ENCODE measurements around the gene SYNE1.
A peak's percentile ranks its signal among the peaks of the same experiment; 100 is the strongest.

Gene SYNE1

DNA sequence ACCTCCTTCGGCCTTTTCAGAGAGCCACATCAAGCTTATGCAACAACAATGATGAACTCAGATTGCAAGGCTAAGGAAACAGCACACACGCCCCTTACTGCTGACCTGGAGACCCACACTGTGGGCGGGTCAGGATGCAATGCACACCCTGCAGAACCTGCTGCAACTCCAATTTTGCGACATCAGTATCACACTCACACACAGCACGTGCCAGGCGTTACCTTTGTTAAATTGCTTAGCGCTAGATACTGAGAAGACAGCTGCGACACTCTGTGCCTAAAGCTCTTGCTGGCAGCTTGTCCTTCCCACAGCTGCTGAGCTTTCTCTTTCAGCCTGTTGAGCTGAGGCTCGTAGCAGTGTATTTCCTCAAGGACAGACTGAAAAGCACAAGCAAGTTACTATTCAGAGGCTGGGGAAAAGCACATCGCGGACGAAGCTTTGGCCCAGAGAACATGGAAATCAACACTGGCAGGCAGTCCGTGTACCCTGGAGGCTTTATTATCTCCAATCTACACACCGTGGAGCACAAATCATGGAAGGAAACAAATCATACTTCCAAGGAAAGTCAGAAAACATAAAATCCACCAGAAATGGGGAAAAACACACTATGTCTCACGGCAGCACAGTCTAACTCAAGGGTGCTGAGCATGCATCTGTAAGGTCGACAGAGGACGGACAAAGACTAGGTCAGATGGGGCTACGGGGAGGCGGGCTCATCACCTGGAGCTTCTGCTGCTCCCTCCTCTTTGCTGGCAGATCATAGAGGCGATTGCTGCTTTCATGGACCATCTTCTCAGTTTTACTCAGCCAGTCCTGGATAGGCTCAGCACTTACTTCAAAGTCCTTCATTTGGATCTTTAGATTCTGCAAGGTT, 268.2 kb downstream of the SYNE1 start:
- Mint-ChIP-seq H3K9me3 (no peaks in the 10 kb centered on the region), H3K4me3 (no peak overlapping the region), H3K4me1 (no peaks in the 10 kb centered on the region), H3K27ac (no peak overlapping the region), H3K27me3 (peaks cover 7% of the 10 kb centered on the region)
- DNase-seq (no peak), ATAC-seq (no peak)

DNA sequence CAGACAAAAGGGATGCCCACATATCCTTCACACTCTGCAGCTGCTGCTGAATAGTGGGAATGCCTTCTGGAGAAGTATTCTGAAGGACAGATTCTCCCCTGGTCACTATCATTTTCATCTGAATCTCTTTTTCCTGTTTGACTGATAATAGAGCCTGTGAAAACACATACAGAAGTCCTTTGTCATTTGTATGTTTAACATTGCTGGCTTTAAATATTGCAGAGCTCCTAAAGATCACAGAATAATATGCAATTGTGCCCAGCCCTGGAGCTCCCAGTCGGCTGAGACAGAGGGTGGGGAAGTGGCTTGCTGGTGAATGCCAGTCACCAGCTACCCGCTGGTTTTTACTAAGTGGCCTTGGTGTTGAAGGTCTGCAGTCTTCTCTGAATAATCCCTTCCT, 272.3 kb downstream of the SYNE1 start:
- DNase-seq (no peak), ATAC-seq (no peak)
- Mint-ChIP-seq H3K4me3 (no peak overlapping the region), H3K4me1 (no peaks in the 10 kb centered on the region), H3K9me3 (no peaks in the 10 kb centered on the region), H3K27me3 (peaks cover 7% of the 10 kb centered on the region), H3K27ac (no peak overlapping the region)

DNA sequence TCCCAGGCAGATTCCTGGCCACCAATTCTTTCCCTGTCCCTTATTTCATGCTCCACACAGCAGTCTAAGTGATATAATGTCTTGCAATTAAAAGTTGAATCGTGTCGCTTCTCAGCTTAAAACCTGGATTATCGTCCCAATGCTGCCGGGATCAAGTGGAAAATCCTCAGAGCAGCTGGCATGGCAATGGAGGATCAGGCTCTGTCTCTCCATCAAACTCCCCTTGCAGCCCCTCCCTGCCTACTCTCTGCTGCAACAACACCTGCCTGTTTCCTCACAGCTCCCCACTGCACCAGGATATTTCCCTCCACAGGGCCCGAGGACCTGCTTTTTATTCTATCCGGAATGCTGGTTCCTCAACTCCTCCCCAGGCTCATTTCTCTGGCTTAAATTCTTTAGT, 277.1 kb downstream of the SYNE1 start:
- Mint-ChIP-seq H3K27ac (no peak overlapping the region), H3K4me3 (no peak overlapping the region), H3K27me3 (no peaks in the 10 kb centered on the region), H3K4me1 (no peaks in the 10 kb centered on the region), H3K9me3 (no peaks in the 10 kb centered on the region)
- ATAC-seq (no peak), DNase-seq (no peak)

DNA sequence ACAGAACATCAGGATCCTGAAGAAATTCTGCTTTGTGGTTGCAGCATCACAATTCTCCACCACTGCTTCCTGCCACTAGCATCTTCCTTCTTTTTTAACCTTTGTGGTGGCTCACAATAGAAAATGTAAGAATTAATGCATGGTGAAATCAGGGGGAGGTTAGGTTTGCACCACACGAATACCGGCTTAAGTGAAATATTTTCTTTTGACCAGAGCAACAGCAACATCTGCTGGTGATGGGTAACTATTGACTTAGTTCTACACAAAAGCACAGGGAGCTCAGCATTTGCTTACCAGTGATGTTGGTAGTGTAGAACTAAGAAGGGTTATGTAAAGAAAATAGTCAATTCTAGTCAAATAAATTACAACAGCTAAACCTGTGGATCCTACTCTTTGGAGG, 280.5 kb downstream of the SYNE1 start:
- peak in 1 of 2 donors; percentile 5 for DNase-seq
- H3K4me3 Mint-ChIP-seq: no peak overlapping the region
- H3K27me3 Mint-ChIP-seq: no peaks in the 10 kb centered on the region
- peak; percentile 74 for ATAC-seq
- no peaks in the 10 kb centered on the region for H3K4me1 Mint-ChIP-seq
- no peaks in the 10 kb centered on the region for H3K9me3 Mint-ChIP-seq
- no peak overlapping the region for H3K27ac Mint-ChIP-seq

DNA sequence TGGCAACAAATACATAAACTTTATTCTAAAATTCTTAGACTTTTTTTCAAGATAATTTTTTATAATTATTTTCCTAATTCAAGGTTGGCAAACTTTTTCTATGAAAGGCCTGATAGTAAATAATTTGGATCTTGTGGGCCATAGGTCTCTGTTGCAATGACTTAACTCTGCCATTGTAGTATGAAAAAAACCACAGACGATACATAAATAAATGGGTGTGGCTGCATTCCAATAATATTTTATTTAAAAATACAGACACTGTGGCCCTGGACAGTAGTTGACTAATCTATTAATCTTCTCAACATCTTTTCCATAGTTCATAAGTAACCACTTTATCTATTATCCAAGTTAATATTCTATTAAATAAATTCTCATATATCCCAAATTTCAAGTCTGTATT, 281.1 kb downstream of the SYNE1 start:
- ATAC-seq: no peak
- Mint-ChIP-seq H3K27me3 (no peaks in the 10 kb centered on the region), H3K4me3 (no peak overlapping the region), H3K9me3 (no peaks in the 10 kb centered on the region), H3K4me1 (no peaks in the 10 kb centered on the region), H3K27ac (no peak overlapping the region)
- DNase-seq: no peak

DNA sequence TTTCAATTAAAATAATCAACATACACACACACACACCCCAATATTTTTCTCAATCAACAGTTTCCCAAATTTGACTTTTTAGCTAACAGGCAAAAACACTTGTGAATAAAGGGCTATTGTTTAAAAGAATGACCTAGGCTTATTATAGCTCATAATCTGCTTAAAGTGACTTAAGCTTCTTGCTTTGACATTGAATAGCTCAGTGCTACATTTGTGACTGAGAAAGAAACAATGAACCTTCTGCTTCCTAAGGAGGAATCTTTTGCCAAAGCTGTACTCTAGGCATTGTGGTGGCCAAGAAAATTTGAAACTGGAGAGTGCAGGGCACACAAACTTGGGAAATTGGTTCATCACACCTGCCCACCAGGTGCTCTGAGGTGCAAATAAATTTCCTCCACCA, 282.0 kb downstream of the SYNE1 start:
- Mint-ChIP-seq H3K27me3 (no peaks in the 10 kb centered on the region), H3K4me3 (no peak overlapping the region), H3K9me3 (no peaks in the 10 kb centered on the region), H3K27ac (no peak overlapping the region), H3K4me1 (no peaks in the 10 kb centered on the region)
- no peak for ATAC-seq
- no peak for DNase-seq

DNA sequence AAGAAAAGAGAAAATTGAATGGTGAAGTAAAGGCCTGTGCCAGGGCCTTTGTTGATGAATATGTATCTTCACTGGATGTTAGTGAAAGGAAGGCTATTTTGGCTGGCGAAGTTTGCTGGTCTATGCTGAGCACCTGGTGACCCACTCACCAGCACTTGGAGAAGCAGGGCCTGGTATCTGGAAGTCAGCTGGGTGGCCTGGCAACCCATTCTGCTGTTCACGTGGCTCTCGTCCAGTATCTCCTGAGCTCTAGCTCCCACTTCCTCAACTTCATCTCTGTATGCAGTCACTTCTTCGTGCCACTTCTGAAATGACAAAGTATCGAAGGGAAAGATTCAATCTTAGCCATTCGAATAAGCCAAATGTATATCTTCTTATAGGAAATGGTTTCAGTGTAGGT, 283.7 kb downstream of the SYNE1 start:
- Mint-ChIP-seq H3K4me3 (no peak overlapping the region), H3K9me3 (no peaks in the 10 kb centered on the region), H3K4me1 (no peaks in the 10 kb centered on the region), H3K27ac (no peak overlapping the region), H3K27me3 (no peaks in the 10 kb centered on the region)
- DNase-seq: no peak
- ATAC-seq: no peak

DNA sequence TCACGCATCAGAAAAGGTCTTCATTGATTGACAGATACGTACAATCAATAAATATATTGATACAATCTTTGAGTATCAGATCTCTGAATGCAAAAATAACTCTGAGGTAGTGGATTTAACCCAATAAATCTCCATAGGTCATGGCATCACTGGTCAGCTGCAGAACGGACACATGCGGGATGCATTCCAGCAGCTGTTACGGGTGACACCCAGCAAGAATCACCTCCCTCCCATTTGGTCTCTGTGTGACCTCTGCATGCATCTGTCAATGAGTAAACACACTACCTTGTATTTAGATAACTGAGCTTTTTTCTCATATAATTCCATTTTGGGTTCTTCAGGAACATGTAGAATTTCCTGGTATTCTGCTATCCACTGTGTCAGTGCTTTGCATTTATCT, 285.4 kb downstream of the SYNE1 start:
- Mint-ChIP-seq H3K27ac (no peak overlapping the region), H3K27me3 (no peaks in the 10 kb centered on the region), H3K4me3 (no peak overlapping the region), H3K9me3 (no peaks in the 10 kb centered on the region), H3K4me1 (no peaks in the 10 kb centered on the region)
- DNase-seq: no peak
- no peak for ATAC-seq

DNA sequence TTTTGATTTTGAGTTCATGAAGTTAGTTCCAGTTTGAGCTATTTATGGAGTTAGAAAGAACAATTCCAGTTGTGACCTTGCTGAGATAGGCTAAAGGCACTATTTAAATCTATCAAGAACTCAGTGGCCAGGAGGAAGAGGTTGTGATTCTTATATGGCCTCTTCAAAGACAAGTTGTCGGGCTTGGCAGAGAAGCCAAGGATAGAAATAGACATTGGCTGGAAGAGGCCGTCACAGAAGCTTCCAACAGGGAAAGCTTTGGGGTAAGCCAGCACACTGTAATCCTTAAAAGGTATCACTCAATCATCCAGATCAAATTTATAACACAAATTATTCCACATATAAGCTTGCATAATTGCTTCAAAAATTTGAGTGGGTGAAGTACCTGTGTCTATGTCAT, 286.1 kb downstream of the SYNE1 start:
- no peaks in the 10 kb centered on the region for H3K27me3 Mint-ChIP-seq
- H3K27ac Mint-ChIP-seq: no peak overlapping the region
- no peak for DNase-seq
- H3K4me1 Mint-ChIP-seq: no peaks in the 10 kb centered on the region
- ATAC-seq: no peak
- H3K4me3 Mint-ChIP-seq: no peak overlapping the region
- H3K9me3 Mint-ChIP-seq: no peaks in the 10 kb centered on the region

DNA sequence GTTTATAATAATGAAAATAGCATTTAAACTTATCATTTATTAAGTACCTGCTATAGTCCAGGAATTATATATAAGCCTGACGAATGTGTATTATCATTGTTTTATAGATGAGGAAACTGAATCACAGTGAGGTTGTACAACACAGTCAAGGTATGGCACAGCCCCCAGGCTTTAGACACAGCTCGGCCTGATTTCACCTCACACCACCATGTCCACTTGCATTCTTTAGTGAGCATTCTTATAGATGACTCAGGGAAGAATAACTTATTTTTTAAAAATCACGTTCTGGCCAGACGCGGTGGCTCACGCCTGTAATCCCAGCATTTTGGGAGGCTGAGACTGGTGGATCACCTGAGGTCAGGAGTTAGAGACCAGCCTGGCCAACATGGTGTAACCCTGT, 289.0 kb downstream of the SYNE1 start:
- Mint-ChIP-seq H3K27me3 (no peaks in the 10 kb centered on the region), H3K9me3 (no peaks in the 10 kb centered on the region), H3K27ac (no peak overlapping the region), H3K4me1 (no peaks in the 10 kb centered on the region), H3K4me3 (no peak overlapping the region)
- ATAC-seq (no peak), DNase-seq (no peak)

DNA sequence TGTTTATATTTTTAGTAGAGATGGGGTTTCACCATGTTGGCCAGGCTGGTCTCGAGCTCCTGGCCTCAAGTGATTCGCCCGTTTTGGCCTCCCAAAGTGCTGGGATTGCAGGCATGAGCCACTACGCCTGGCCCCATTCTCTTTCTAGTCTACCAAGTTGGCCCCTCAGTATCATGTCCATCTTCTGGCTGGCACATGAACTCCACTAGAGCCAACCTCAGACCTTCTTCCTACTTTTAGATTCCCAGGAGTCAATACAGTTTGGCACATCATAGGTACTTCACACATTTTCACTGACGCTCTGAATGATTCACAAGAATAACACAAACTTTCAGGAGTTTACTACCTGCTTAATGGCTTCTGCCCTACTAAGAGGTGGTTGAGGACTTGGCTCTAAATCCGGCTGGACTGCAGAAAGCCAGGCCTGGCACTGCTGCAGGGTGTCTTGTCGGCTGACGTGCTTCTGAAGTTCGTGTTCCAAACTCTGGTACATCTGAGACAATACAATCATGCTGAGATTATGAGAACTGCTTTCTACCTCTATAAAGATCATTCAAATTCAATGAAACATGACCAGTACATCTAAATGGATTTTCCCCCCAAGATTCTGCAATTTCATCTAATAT, 293.3 kb downstream of the SYNE1 start:
- Mint-ChIP-seq H3K27ac (peak overlapping the region in 1 of 2 donors; percentile 71), H3K27me3 (peaks cover 2% of the 10 kb centered on the region), H3K4me3 (no peak overlapping the region), H3K4me1 (peaks cover under 1% of the 10 kb centered on the region), H3K9me3 (no peaks in the 10 kb centered on the region)
- ATAC-seq (no peak), DNase-seq (no peak)

DNA sequence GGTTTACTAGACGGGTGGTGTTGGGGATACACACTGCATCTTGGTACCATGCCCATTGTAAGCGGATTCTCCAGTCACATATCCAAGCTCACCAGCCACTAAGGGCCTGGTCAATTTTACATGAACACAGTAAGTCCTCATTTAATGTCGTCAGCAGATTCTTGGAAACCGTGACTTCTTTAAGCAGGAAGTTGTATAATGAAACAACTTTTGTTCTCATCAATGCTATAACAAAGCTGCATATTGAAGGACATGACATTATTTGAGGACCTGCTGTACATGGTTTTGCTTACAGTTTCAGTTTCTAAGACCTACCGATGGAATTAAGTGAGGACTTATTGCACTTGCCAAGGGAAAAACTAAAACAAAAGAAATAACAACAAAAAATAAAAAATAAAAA, 295.6 kb downstream of the SYNE1 start:
- ATAC-seq (no peak), DNase-seq (no peak)
- no peaks in the 10 kb centered on the region for H3K9me3 Mint-ChIP-seq
- peaks cover 8% of the 10 kb centered on the region for H3K4me1 Mint-ChIP-seq
- H3K4me3 Mint-ChIP-seq: no peak overlapping the region
- H3K27me3 Mint-ChIP-seq: peaks cover 7% of the 10 kb centered on the region
- H3K27ac Mint-ChIP-seq: no peak overlapping the region

DNA sequence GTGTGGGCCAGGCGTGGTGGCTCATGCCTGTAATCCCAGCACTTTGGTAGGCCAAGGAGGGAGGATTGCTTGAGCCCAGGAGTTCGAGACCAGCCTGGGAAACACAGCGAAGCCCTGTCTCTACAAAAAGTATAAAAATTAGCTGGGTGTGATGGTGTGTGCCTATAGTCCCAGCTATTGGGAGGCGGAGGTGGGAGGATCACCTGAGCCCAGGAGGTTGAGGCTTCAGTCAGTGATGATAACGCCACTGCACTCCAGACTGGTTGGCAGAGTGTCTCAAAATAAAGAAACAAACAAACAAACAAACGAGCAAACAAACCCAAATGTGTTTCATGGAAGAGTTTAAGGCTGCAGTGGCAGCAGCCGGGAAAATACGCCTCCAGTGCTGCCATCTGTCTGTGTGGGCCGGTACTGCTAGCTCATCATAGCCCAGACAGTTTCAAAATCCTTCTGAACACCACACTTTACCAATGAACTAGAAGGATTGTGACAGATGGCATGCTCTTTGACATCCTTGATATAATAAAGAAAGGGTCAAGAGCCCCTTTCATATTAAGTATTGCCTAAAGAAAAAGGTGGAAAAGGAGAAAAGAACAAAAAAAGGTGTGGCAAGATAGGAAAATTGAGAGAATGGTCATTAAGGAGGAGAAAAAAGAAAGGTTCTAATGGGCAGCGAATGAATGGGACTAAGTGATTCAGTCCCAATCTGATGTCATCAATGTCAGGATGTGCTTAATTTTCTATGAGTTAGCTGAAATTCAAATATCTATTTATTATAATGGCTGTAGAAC, 298.6 kb downstream of the SYNE1 start:
- ATAC-seq: peak; percentile 71
- Mint-ChIP-seq H3K4me3 (no peak overlapping the region), H3K27ac (no peak overlapping the region), H3K9me3 (no peaks in the 10 kb centered on the region), H3K4me1 (peaks cover 8% of the 10 kb centered on the region), H3K27me3 (peaks cover 7% of the 10 kb centered on the region)
- DNase-seq: peak; percentile 32 to 36

DNA sequence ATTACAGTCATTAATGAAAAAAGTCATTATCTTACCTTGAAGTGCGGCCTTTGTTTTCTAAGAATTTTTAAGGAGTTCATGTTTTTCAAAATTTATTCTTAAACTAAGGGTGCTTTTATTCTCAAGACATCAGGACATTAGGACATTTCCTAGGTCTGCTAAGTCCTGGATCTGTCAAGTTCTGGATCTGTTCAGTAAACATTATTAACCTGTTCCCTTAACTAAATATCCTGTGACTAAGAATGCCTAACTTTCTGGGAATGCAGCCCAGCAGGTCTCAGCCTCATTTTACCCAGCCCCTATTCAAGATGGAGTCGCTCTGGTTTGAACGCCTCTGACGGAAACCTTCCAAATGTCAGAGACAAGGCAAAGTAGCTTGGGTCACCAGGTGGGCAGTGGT, 302.6 kb downstream of the SYNE1 start:
- ATAC-seq (no peak), DNase-seq (no peak)
- peaks cover 7% of the 10 kb centered on the region for H3K27me3 Mint-ChIP-seq
- no peaks in the 10 kb centered on the region for H3K9me3 Mint-ChIP-seq
- no peak overlapping the region for H3K4me3 Mint-ChIP-seq
- H3K27ac Mint-ChIP-seq: no peak overlapping the region
- peaks cover 8% of the 10 kb centered on the region for H3K4me1 Mint-ChIP-seq

DNA sequence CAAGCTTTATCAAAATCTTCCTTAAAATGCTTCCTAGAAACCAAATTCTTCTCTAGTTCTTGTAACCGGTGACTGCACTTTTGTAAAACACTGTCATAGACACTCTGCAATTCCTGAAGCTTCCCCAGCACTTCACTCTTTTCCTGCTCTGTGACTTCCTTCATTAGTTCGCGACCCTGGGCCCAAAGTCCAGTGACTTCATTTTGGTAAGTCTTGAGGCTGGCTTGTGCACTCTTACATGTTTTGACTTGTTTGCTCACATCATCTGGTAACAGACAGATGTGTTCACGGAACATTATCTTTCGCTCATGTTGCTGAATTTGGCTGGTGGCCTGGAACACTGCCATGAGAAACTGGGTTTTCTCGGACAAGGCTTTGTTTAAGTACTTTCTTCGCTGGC, 306.2 kb downstream of the SYNE1 start:
- Mint-ChIP-seq H3K4me3 (no peak overlapping the region), H3K27me3 (no peaks in the 10 kb centered on the region), H3K9me3 (no peaks in the 10 kb centered on the region), H3K4me1 (no peaks in the 10 kb centered on the region), H3K27ac (peak overlapping the region in 1 of 2 donors; percentile 79)
- DNase-seq (no peak), ATAC-seq (no peak)
